SK-N-SH (cell line): ENCODE measurements around the gene OR52B6. TPM values are rescaled to one million over a fixed set of nuclear protein-coding genes. Genes with fewer than 3 reads are reported as not detected.

Source experiments
- CTCF ChIA-PET: fragments of 300-600, 350-600 bp; formaldehyde crosslinking; extraction: SDS; loops from one replicate; lab custom pipeline; 2021; lab: Yijun Ruan, JAX
- POLR2A ChIA-PET: fragments of 350-600 bp; sonication (Branson Sonifier 250); formaldehyde crosslinking; extraction: SDS; loops from one replicate; lab custom pipeline; 2020; ENCODE audit warnings: antibody characterized with exemption, inconsistent platforms; lab: Yijun Ruan, JAX
- DNase-seq: peaks from one replicate; pipeline ENCODE4 v3.0.0; 2012
- H2AFZ ChIP-seq: fragments of 200-600 bp; sonication (generic); 2 replicates; pipeline ENCODE4 v1.8.1; 2016; ENCODE audit warnings: antibody characterized with exemption, mild to moderate bottlenecking, low read depth
- H3F3A ChIP-seq: fragments of 200-600 bp; sonication (generic); replicated peaks from 2 replicates; pipeline ENCODE3; 2016; ENCODE audit warnings: antibody characterized with exemption, mild to moderate bottlenecking; ENCODE audit not compliant: insufficient read depth
- H3K27ac ChIP-seq, 2 experiments: fragments of 200-500 bp in 1 of 2; fragments of 200-600 bp in 1 of 2; sonication (Bioruptor generic) in 1 of 2; sonication (generic), shearing (Covaris generic) in 1 of 2; 2 replicates each; pipeline versions ENCODE4 v1.5.1 to v1.6.1; 2014 to 2016; ENCODE audit warnings: low read depth in 2 of 2, inconsistent platforms in 1 of 2, low read length in 1 of 2, mild to moderate bottlenecking in 1 of 2, mixed read lengths in 1 of 2
- H3K27me3 ChIP-seq: fragments of 200-600 bp; sonication (generic), shearing (Covaris generic); 2 replicates; pipeline ENCODE4 v1.6.1; 2016; ENCODE audit warnings: mixed run types; ENCODE audit not compliant: insufficient read depth
- H3K36me3 ChIP-seq, 2 experiments: fragments of 200-500 bp in 1 of 2; fragments of 200-600 bp in 1 of 2; sonication (Bioruptor generic) in 1 of 2; sonication (generic) in 1 of 2; replicated peaks in 1 of 2; 2 replicates each; pipeline versions ENCODE3 to v1.5.1; 2014 to 2016; ENCODE audit warnings: low read length in 1 of 2, mild to moderate bottlenecking in 1 of 2; ENCODE audit not compliant: insufficient read depth in 2 of 2, control insufficient read depth in 1 of 2
- H3K4me1 ChIP-seq, 2 experiments: fragments of 200-500 bp in 1 of 2; fragments of 200-600 bp in 1 of 2; sonication (Bioruptor generic) in 1 of 2; sonication (generic), shearing (Covaris generic) in 1 of 2; 2 replicates each; pipeline versions ENCODE4 v1.5.1 to v1.6.1; 2014 to 2016; ENCODE audit warnings: low read depth in 1 of 2, low read length in 1 of 2, mixed run types in 1 of 2; ENCODE audit not compliant: insufficient read depth in 2 of 2, control insufficient read depth in 1 of 2
- H3K4me2 ChIP-seq: fragments of 200-600 bp; sonication (generic), shearing (Covaris generic); 2 replicates; pipeline ENCODE4 v1.6.1; 2017; ENCODE audit warnings: mixed run types
- H3K4me3 ChIP-seq, 2 experiments: fragments of 200-500 bp in 1 of 2; fragments of 200-600 bp in 1 of 2; sonication (Bioruptor generic) in 1 of 2; sonication (generic), shearing (Covaris generic) in 1 of 2; 2 replicates each; pipeline versions ENCODE4 v1.5.1 to v1.8.1; 2014 to 2016; ENCODE audit warnings: low read depth in 2 of 2, inconsistent platforms in 1 of 2, low read length in 1 of 2, mild to moderate bottlenecking in 1 of 2, mixed read lengths in 1 of 2, moderate library complexity in 1 of 2
- H3K79me2 ChIP-seq: fragments of 200-600 bp; sonication (generic); 2 replicates; pipeline ENCODE4 v1.8.1; 2017; ENCODE audit warnings: mild to moderate bottlenecking; ENCODE audit not compliant: insufficient read depth
- H3K9ac ChIP-seq: fragments of 200-600 bp; sonication (generic); 2 replicates; pipeline ENCODE4 v1.6.1; 2017; ENCODE audit warnings: mixed run types
- H3K9me2 ChIP-seq: fragments of 200-600 bp; sonication (generic); 2 replicates; pipeline ENCODE4 v1.6.1; 2017; ENCODE audit warnings: mixed run types
- H3K9me3 ChIP-seq: fragments of 200-600 bp; sonication (generic); 2 replicates; pipeline ENCODE4 v1.6.1; 2017; ENCODE audit warnings: mixed run types, mild to moderate bottlenecking, moderate library complexity
- H4K20me1 ChIP-seq: fragments of 200-600 bp; sonication (generic); 2 replicates; pipeline ENCODE4 v1.6.1; 2017; ENCODE audit warnings: mild to moderate bottlenecking, mixed run types; ENCODE audit not compliant: insufficient read depth
- CTCF ChIP-seq: fragments of 200-600 bp; sonication (generic); IDR thresholded peaks from 2 replicates; pipeline ENCODE4 v1.6.1; 2017; ENCODE audit warnings: antibody characterized with exemption, mild to moderate bottlenecking, moderate library complexity
- ELF1 ChIP-seq: IDR thresholded peaks from 2 replicates; pipeline ENCODE4 v1.4.0; 2012
- FOSL2 ChIP-seq: IDR thresholded peaks from 2 replicates; pipeline ENCODE4 v1.4.0; 2012; ENCODE audit warnings: low read depth, mild to moderate bottlenecking, moderate library complexity, borderline replicate concordance
- FOXM1 ChIP-seq: IDR thresholded peaks from 2 replicates; pipeline ENCODE4 v1.4.0; 2012; ENCODE audit warnings: low read depth, mild to moderate bottlenecking
- GABPA ChIP-seq: IDR thresholded peaks from 2 replicates; pipeline ENCODE4 v1.4.0; 2012; ENCODE audit warnings: low read depth, mild to moderate bottlenecking
- JUND ChIP-seq: IDR thresholded peaks from 2 replicates; pipeline ENCODE4 v1.4.0; 2012
- MAX ChIP-seq: IDR thresholded peaks from 2 replicates; pipeline ENCODE4 v1.4.0; 2012; ENCODE audit warnings: low read depth
- MXI1 ChIP-seq: IDR thresholded peaks from 2 replicates; pipeline ENCODE4 v1.6.1; 2012; ENCODE audit warnings: mild to moderate bottlenecking, low read depth, low read length, improper control_type of control experiment
- NFIC ChIP-seq: IDR thresholded peaks from 2 replicates; pipeline ENCODE4 v1.4.0; 2012; ENCODE audit warnings: borderline replicate concordance
- PBX3 ChIP-seq: IDR thresholded peaks from 2 replicates; pipeline ENCODE4; 2012
- POLR2AphosphoS5 ChIP-seq: IDR thresholded peaks from 2 replicates; pipeline ENCODE4 v1.6.1; 2012; ENCODE audit warnings: low read depth, low read length
- RAD21 ChIP-seq: IDR thresholded peaks from 2 replicates; pipeline ENCODE4 v1.6.1; 2012; ENCODE audit warnings: mild to moderate bottlenecking, low read length
- REST ChIP-seq: IDR thresholded peaks from 2 replicates; pipeline ENCODE4 v1.6.1; 2012; ENCODE audit warnings: mild to moderate bottlenecking, low read depth, low read length, moderate library complexity
- RXRA ChIP-seq: IDR thresholded peaks from 2 replicates; pipeline ENCODE4 v1.4.0; 2012; ENCODE audit warnings: low read depth, mild to moderate bottlenecking, borderline replicate concordance
- SIN3A ChIP-seq: IDR thresholded peaks from 2 replicates; pipeline ENCODE4 v1.6.1; 2012; ENCODE audit warnings: low read depth, mild to moderate bottlenecking, low read length, moderate library complexity, borderline replicate concordance
- SMC3 ChIP-seq: IDR thresholded peaks from 2 replicates; pipeline ENCODE4 v1.6.1; 2012; ENCODE audit warnings: low read depth, low read length, improper control_type of control experiment
- TAF1 ChIP-seq: IDR thresholded peaks from 2 replicates; pipeline ENCODE4 v1.6.1; 2012; ENCODE audit warnings: low read depth, mild to moderate bottlenecking, low read length, moderate library complexity, borderline replicate concordance
- TCF12 ChIP-seq: IDR thresholded peaks from 2 replicates; pipeline ENCODE4 v1.4.0; 2012
- USF2 ChIP-seq: fragments of 150-350 bp; IDR thresholded peaks from 2 replicates; pipeline ENCODE4 v1.6.1; 2017; ENCODE audit warnings: antibody characterized with exemption, low read length, low read depth, borderline replicate concordance
- YY1 ChIP-seq: IDR thresholded peaks from 2 replicates; pipeline ENCODE4 v1.4.0; 2012; ENCODE audit warnings: low read depth, mild to moderate bottlenecking
- WGBS: methylation state at CpG from one replicate; pipeline ENCODE4 v1.1.6; 2017; ENCODE audit warnings: low lambda C conversion rate; 5-methylcytosine and 5-hydroxymethylcytosine counted together
- polyA plus RNA-seq, 3 experiments: library from polyadenylated mRNA; depleted of rRNA; stranded (reverse); fragments of >200 nt; gene quantifications; 2 replicates each; pipeline ENCODE4 v1.2.3, GENCODE V29; 2012

The OR52B6 gene
- not detected in 2 replicates for polyA plus RNA-seq (2012; rRNA removed)
- not detected in 2 replicates for polyA plus RNA-seq (2012; cell fraction: cytosol; rRNA removed)
- polyA plus RNA-seq (2012; cell fraction: nucleus; rRNA removed): not detected in 2 replicates

GRCh38 chr11:5580577-5580976 is at the start of gene OR52B6:
Gene OR52B6, plus strand, starts transcription at chr11:5580877. Its CDS starts 0 bp downstream, at chr11:5580877.
- Histone ChIP-seq H3K27ac (no peak within 1 kb of the TSS), H3K27me3 (peaks cover 29% of the 10 kb centered on the region), H3K4me2 (no peak within 1 kb of the TSS), H3K9ac (no peak within 1 kb of the TSS), H3K4me1 (no peaks in the 10 kb centered on the region), H2AFZ (no peak within 1 kb of the TSS), H3K9me2 (no peaks in the 10 kb centered on the region), H4K20me1 (no peaks in the 10 kb centered on the region), H3K79me2 (no peaks in the 10 kb centered on the region), H3K9me3 (no peaks in the 10 kb centered on the region), H3K4me3 (no peak within 1 kb of the TSS), H3F3A (no peaks in the 10 kb centered on the region), H3K36me3 (no peaks in the 10 kb centered on the region)
- TF ChIP-seq SMC3 (no peak), NFIC (no peak), ELF1 (no peak), RAD21 (no peak), RXRA (no peak)
- DNase-seq: no peak
- CTCF ChIA-PET: no interaction called here
- POLR2A ChIA-PET: no interaction called here
- 6% methylated on average over 8 of the region's 8 CpGs for WGBS

- CTCF ChIA-PET: no interaction called here
- no peaks in the 10 kb centered on the region for H3K36me3 ChIP-seq
- H3K27me3 ChIP-seq: peaks cover 9% of the 10 kb centered on the region
- H3K9me3 ChIP-seq: no peaks in the 10 kb centered on the region
- no peaks in the 10 kb centered on the region for H3K4me1 ChIP-seq
- H4K20me1 ChIP-seq: no peaks in the 10 kb centered on the region
- no peak overlapping the region for H2AFZ ChIP-seq
- no peak overlapping the region for H3K4me2 ChIP-seq
- no peaks in the 10 kb centered on the region for H3K79me2 ChIP-seq
- no peak for DNase-seq
- H3K4me3 ChIP-seq: no peak overlapping the region
- POLR2A ChIA-PET: no interaction called here
- TF ChIP-seq TCF12 (no peak), SIN3A (no peak), PBX3 (no peak), TAF1 (no peak), CTCF (no peak), REST (no peak), JUND (no peak), YY1 (no peak), USF2 (no peak), MAX (no peak), SMC3 (no peak), FOSL2 (no peak), GABPA (no peak), FOXM1 (no peak), MXI1 (no peak), POLR2AphosphoS5 (no peak)
- TF ChIP-seq, all 33 proteins: peak for 0
- WGBS: 16% methylated on average over 2 of the region's 2 CpGs
- H3F3A ChIP-seq: no peaks in the 10 kb centered on the region
- H3K9me2 ChIP-seq: no peaks in the 10 kb centered on the region
- H3K9ac ChIP-seq: no peak overlapping the region
- H3K27ac ChIP-seq: no peak overlapping the region
Observed at GRCh38 chr11:5531053-5531831, 49.4 kb upstream of the OR52B6 start.
